Limb (tissue), 2 donors: Measurements from ENCODE around the gene GATAD1.
"Not testable (repeated sequence)": the region's sequence is repeated elsewhere in the genome, so short reads cannot be mapped to it uniquely, and the experiment has no call there.

Experiments
- DNase-seq, 2 donors: peaks; one replicate each; pipeline ENCODE4 v3.0.0-alpha.2; 2016; ENCODE audit errors: extremely low spot score in 2 of 2

The GATAD1 gene

DNA sequence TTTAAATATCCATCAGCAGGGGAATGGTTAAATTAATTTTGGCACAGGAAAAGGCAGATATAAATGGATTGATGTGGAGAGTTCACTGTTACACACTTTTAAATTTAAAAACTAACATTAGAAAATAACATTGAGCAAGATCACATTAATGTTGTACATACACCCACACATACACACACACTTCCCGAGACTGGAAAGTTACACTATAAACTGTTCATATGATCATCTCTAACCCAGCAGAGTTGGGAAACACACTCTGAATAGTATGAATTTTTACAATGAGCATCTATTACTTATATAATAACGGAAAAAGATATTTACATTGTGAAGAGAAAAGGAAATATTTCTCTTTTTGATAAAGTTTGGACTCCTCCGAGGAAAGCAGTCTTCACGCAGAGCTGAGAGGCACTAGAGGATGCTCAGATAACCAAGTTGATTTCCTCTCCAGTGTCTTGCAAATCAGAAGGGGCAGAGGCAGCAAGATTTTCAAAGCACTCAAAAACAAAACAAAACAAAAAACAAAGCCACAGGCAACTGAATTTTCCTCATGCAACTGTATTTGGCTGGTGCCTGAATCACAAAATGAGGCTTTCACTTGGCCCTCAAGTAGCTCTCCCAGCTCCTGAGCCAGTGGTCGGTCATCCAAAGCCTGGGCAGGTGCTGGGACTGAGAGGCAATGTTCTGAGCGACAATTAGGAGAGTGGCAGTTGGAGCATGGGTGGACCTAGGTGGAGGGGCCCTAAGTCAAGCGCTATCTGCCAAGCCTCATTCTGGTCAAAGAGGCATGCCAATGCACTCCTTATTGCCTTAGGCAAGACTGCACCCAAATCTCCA is 10.5 kb upstream of the GATAD1 start:
- no peak for DNase-seq

DNA sequence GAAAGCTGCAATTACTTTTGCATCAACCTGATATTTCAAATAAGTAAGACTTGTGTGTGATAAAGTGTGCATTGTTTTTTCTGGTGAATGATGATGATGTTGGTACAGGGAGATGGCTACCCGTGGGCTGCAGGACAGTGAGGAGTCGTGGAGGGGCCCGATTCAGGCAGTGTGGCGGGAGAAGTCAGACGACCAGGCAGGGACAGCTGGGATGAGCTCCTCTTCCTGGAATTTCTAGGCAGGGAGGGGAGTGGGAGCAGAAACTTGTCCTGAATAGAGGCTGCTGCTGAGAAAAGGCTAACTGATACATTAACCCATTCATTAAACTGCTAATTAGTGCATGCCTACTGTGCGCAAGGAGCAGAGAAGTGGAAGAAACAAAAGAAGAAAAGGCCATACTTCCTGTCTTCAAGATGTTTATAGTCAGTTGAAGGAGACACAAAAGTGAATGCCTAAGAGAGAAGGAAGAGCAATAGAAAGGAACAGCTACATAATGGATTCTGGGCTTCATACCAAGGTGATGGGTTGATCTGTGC is 9.3 kb upstream of the GATAD1 start:
- DNase-seq: no peak

DNA sequence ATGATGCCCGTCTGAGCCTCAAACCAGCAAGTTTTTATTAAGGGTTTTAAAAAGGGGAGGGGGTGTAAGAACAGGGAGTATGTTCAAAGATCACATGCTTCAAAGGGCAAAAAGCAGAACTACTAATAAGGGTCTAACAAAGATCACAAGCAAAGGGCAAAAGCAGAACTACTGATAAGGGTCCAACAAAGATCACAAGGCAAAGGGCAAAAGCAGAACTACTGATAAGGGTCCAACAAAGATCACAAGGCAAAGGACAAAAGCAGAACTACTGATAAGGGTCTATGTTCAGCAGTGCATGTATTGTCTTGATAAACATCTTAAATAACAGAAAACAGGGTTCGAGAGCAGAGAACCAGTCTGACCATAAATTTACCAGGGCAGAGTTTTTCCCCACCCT is 4.6 kb upstream of the GATAD1 start:
- DNase-seq: not testable (repeated sequence)

DNA sequence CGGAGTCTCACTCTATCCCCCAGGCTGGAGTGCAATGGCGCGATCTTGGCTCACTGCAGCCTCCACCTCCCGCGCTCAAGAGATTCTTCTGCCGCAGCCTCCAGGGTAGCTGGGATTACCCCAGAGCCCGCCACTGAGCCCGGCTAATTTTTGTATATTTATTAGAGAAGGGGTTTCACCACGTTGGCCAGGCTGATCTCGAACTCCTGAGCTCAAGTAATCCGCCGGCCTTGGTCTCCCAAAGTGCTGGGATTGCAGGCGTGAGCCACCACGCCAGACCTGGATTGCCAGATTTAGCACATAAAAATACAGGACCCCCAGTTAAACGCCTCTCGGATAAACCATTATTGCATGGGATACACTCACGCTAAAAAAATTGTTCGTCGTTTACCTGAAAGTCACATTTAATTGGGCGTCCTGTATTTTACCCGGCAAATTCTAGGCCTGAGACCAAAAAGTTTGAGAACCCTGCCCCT is 375 bp upstream of the GATAD1 start:
- no peak for DNase-seq

DNA sequence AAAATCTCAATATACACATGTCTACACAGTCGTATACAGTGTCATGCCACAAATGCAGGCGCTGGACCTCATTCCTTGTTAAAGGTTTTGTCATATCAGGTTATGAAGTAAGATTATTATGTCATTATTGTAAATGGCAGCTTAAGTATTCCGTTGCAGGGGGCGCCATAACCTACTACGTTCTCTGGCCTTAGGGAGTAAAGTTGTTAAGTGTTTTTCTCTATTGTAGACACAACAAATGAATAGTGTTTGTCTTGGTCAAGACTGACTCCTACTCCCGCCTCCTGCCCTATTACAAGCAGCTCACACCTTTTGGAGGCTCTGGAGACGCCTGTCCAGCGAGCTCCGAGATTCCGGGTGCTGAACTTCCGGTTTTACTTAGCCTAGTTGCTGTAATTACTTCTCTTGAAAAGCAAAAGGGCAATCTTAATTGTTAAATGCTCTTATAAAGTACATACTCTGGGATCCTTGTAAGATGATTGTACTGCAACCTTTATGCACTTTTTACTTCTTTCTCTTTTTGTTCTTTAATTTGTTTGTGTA is 994 bp downstream of the GATAD1 start:
- peak; percentile 42 for DNase-seq

DNA sequence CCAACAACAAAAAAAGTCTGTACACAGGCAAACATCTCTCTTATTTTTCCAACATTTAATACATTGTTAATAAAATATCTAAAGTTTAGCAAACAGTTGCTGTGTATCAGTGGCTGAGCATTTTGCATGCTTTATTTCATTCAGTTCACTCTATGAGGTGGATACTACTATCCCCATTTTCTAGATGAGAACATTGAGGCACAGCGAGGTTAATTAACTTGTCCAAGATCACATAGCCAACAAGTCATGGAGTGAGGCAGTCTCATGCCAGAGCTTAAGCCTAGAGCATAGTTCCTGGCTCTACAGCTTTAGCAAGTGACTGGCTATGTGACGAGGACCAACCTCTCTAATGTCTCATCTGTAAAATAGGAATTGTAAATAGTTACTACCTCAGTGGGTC is 4.4 kb downstream of the GATAD1 start:
- no peak for DNase-seq

DNA sequence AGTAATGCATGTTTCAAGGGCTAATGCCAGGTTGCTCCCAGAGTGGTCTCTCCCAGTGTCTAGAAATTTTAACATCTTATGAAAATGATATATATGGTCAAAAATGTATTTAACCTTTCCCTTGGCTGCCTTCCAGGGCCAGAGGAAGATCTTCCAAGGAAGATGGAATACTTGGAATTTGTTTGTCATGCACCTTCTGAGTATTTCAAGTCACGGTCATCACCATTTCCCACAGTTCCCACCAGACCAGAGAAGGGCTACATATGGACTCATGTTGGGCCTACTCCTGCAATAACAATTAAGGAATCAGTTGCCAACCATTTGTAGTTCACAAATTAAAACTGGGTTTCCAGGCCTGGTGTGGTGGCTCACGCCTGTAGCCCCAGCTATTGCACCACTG is 9.0 kb downstream of the GATAD1 start:
- DNase-seq: no peak

DNA sequence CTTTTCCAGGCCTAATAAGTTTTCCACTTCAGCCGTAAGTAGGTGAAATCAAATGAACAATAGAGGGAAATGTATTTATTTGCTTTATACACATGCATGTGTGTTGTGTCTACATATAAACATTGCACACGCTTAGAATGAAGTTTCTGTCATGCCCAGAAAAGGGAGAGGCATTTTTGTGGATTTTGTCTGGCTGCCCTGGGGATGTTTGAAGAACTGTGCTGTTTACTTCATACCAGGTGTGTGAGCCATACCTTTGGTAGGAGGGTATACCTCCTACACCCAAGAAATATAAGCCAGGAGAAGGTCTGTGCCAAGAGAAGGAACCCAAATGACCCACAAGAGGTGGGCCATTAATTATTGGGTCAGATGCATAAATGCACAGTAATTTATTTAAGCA is 12.8 kb downstream of the GATAD1 start:
- DNase-seq: no peak

DNA sequence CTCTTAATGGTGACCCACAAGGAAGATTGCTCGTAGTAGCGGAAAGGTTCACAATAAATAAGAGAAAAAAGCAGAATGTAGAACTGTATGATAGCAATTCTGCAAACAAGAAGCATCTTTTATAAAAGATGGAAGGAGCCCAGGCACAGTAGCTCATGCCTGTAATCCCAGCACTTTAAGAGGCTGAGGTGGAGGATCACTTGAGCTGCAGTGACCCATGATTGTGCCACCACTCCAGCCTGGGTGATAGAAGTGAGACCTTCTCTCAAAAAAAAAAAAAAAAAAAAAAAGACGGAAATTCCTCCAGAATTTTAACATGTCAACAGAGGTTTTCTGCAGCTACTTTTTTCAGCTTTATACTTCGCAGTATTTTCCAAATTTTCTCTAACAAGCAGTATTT is 13.2 kb downstream of the GATAD1 start:
- no peak for DNase-seq

DNA sequence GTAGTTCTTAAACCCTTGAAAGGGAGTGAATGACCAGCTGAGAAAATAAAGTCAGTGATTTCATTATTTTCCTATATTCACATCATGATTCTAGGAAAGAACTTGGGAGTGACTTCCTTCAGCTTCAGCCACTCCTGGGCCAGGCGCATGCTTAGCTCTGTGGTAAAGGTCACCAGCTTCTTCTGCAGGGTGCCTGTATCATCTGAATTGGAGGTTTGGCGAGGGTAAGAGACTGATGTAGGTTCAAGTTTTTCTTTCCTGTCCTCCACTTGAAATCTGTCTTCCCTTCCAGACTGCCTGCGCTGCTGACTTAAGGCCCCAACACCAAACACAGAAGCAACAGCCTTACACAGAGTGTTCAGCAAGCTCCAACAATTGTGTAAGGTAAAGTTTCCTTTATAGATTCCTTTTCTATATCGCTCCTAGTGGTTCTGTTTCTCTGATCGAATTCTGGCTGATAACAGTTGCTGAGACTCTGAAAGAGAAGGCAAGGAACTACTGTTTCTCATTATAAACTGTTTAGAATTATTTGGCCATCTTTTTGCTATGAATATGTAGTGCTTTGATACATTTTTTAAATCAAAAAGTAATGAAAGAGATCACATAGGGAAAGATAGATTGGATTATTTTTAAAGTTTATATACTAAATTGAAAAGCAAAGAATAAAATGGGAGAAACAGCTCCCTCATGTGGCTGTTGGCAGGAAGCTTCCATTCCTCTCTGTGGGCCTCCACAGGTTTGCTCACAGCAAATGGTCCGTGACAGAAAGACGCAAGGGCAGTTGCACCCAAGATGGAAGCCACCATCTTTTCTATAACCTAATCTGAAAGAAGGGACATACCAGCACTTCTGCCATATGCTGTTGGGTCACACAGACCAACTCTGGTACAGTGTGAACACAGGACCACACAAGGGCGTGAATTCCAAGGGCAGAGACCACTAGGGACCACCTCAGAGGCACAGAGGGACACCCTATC is 14.0 kb downstream of the GATAD1 start:
- peak; percentile 15 to 30 for DNase-seq

DNA sequence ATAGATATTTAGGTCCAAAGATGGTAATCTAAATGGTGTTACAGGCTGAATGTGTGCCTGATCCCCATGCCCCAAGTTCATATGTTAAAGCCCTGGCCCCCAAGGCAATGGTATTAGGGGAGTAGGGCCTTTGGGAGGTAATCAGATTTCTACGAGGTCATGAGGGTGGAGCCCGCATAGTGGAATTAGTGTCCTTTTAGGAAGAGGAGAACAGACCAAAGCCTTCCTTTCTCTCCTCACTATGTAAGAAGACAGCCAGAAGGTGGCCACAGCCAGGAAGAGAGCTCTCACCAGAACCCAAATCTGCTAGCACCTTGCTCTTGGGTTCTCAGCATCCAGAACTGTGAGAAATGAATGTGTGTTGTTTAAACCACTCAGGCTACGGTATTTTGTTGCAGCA is 15.3 kb downstream of the GATAD1 start:
- DNase-seq: no peak

DNA sequence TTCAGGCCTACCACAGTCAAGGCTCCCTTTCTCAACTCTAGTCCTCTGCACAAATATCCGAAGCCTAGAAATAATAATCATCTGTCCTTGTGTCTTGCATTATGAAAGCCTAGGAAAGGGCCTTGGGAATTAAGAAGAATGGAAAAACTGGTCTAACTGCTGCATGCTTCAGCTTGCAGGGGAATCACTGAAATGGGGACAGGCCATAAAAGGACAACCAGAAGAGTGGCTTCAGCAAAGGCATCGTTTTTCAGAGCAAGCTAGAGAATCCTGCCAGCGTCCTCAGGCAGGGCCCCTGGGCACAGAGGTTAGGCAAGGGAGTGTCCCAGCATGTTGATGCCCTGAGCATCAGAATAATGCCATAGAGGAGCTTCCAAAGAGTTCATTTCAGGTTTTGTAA is 17.2 kb downstream of the GATAD1 start:
- no peak for DNase-seq

DNA sequence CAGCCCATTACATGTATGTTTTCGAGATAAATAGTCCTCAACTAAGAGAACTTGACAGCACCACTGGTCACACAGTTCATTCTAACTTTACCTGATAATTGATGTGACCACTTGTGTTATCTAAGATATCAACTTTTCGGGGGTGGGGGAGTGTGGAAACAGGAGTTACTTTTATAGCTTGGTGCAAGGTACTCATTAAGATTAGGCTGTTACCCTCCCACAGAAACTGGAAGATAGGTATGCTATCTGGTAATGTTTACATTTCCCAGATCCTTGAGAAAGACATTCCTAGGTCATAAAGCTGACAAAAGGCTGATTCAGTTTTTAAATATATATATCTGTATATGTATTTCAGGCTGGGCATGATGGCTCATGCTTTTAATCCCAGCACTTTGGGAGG is 19.4 kb downstream of the GATAD1 start:
- DNase-seq: no peak

DNA sequence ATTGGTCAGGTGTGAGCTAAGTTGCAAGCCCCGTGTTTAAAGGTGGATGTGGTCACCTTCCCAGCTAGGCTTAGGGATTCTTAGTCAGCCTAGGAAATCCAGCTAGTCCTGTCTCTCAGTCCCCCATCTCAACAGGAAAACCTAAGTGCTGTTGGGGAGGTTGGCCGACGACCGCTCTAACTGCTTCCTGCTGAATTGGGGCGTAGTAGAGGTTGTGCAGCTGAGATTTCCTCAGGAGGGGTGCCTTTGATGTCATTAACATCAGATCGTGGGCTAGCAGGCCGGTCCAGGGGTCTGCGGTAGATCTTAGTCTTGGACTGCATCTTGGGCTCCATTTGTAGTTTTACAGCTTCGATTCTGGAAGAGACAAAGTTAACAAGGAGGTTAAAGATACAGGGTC is 21.3 kb downstream of the GATAD1 start:
- not testable (repeated sequence) for DNase-seq

DNA sequence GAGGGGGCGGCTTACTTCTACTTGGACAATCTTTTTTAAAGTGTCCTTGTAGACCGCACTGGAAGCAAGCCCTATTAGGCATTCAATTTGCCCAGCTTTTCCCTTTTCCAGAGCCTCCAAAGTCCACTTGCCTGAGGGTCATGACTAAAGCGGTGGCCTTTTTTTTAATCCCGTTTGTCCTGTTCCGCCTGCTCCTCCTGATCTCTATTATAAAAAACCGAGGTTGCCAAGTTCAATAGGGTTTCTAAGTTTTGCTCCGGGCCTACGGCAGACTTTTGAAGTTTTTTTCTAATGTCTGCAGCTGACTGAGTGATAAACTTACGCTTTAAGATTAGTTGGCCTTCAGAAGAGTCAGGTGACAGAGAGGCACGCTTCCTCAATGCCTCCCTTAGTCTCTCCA is 26.7 kb downstream of the GATAD1 start:
- DNase-seq: not testable (repeated sequence)

DNA sequence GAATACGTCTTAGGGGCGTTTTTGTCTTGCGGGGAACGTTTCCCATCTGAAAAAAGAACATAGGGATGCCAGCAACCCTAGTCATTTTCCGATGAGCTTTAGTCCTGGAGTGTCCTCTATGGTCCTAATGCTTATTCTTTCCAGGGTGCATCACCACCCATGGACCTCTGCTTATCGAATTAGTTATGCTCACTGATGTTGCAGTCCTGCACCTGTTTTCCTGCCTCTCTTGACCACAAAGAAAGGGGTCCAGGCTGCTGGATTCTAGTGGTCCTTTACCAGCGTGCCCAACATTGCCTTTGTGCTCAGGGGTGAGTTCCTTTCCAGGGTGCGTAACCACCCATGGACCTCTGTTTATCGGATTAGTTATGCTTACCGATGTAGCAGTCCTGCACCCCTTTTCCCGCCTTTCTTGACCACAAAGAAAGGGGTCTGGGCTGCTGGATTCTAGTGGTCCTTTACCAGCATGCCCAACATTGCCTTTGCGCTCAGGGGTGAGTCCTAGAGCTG is 28.0 kb downstream of the GATAD1 start:
- not testable (repeated sequence) for DNase-seq

DNA sequence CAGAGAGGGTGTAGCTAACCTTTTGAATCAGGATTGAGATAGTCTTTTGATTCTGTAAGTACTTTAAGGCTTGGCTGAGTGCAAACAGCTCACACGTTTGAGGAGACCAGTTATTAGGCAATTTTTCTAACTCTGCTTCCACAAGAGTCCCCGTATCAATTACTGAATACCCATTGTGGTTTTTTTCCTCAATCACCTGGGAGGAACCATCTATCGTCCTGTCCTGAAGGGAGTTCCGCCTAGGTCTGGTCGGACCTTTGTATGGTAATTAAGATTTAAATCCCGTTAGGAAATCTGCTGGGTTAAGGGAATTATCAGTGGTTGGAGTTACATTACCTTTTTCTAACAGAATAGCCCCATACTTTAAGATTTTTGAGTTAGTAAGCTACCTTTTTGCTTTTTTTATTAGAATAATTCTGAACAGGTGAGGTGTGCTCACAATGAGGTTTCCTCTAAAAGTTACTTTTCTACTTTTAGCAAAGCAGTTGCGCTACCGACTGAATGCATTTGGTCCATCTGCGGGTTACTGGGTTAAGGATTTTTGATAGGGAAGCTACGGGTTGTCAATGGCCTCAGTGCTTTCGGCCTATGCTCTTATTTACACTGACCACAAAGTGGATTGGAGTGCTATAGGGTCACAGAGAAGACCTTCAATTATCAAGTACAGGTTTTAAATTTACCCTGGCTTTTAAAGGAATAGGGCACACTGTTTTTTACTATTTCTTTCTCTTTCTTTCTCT is 28.7 kb downstream of the GATAD1 start:
- DNase-seq: not testable (repeated sequence)

DNA sequence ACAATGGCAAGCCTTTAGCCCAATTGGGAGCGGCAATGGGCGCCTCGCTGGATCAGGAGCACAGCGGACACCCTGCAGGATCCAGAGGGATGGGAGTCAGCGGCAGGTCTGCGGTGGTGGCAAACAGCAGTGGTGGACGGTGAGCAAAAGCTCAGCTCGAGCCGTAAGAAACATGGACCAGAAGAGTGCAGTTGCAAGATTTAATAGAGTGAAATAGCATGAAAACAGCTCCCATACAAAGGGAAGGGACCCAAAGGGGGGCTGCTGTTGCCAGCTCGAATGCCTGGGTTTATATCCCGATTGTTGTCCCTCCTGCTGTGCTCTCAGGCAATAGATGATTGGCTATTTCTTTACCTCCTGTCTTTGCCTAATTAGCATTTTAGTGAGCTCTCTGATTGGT is 30.4 kb downstream of the GATAD1 start, which contains the start of gene ERVW-1:
Gene ERVW-1 (minus strand): TSS at position 266 of the 400 bp plus-strand sequence. CDS start 7,565 bp downstream, outside the sequence.
- DNase-seq: not testable (repeated sequence)

DNA sequence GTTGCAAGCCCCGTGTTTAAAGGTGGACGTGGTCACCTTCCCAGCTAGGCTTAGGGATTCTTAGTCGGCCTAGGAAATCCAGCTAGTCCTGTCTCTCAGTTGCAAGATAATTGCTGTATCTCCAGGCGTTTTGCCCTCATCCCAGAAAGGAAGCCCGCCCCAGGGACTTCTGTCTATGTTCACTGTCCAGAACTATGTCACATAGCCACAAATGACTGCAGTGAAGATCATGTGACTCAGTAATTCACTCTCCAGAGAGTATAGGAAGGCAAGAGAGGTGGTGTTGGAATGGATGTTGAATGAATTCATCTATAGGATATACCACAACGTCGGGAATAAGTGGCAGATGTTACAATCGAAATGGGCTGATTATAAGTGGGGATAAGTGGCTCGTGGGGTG is 30.8 kb downstream of the GATAD1 start:
- DNase-seq: no peak

DNA sequence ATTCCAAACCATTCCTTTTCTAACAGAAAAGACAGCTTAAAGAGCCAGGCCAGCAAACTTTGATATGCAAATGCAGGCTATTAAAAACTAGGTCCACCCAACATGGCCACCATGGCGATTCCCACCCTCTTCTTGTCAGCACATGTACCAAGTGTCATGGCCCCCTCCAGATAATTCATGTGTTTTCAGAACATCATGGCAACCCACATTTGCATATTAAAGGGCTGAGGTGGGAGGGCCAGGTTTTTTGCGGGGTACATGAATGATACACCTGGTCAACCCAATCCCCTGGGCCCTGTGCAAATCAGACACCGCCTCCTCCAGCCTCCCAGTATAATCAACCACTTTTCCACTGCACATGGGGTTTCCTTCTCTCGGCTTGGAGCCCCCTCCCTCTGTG is 31.4 kb downstream of the GATAD1 start:
- DNase-seq: no peak

DNA sequence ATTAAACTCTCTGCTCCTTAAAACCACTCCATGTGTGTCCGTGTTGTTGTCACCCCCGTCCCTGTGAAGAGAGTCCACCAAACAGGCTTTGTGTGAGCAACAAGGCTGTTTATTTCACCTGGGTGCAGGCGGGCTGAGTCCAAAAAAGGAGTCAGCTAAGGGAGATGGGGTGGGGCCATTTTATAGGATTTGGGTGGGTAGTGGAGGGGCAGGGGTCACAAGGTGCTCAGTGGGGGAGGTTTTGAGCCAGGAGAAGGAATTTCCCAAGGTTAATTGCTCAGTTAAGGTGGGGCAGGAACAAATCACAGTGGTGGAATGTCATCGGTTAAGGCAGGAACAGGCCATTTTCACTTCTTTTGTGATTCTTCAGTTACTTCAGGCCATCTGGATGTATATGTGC is 31.9 kb downstream of the GATAD1 start:
- not testable (repeated sequence) for DNase-seq
